Body of pancreas (tissue), 4 donors: ENCODE data around the gene FAM170B.

Source experiments
- POLR2A ChIP-seq, 3 donors: fragments of 450-650 bp; IDR thresholded peaks; one replicate each; pipeline ENCODE4 v1.6.1; 2016; ENCODE audit warnings: antibody characterized with exemption in 3 of 3, mild to moderate bottlenecking in 2 of 3
- TF ChIP-seq, protein P1 (sequence below), 7 experiments: fragments of 450-650 bp in 4 of 7; fragments of 200-600 bp in 3 of 7; sonication (generic) in 3 of 7; IDR thresholded peaks; one replicate each; pipeline ENCODE4 v1.5.1; 2016 to 2019; ENCODE audit warnings: antibody characterized with exemption in 7 of 7

GRCh38 chr10:49116509-49117375, 17.1 kb downstream of the FAM170B start:
- TF ChIP-seq, protein P1, sequence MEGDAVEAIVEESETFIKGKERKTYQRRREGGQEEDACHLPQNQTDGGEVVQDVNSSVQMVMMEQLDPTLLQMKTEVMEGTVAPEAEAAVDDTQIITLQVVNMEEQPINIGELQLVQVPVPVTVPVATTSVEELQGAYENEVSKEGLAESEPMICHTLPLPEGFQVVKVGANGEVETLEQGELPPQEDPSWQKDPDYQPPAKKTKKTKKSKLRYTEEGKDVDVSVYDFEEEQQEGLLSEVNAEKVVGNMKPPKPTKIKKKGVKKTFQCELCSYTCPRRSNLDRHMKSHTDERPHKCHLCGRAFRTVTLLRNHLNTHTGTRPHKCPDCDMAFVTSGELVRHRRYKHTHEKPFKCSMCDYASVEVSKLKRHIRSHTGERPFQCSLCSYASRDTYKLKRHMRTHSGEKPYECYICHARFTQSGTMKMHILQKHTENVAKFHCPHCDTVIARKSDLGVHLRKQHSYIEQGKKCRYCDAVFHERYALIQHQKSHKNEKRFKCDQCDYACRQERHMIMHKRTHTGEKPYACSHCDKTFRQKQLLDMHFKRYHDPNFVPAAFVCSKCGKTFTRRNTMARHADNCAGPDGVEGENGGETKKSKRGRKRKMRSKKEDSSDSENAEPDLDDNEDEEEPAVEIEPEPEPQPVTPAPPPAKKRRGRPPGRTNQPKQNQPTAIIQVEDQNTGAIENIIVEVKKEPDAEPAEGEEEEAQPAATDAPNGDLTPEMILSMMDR (IDR thresholded peaks at IDR 0.05) = no peak
- TF ChIP-seq POLR2A (IDR thresholded peaks at IDR 0.05) = no peak
